ENCODE data around the gene EP400. TPM values are rescaled to one million over a fixed set of nuclear protein-coding genes. Genes with fewer than 3 reads are reported as not detected.

The EP400 gene
- total RNA-seq, 1 donor from 2014 or later = 35.9 TPM

DNA sequence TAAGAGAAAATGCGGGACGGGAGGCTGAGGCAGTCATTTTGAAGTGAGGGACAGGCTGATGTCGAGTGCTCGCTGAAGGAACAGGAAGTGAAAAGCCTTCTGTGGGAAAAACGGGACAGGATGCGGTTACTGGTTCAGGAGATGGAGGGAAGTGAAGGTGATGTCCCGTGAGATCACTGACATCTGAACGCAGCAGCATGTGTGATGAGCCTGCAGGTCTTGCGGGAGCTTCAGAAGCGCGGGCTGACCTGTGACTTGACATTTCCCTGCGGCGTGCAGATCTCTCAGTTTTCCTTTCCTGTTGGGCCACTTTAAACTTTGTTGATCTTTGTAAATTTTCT is 116.6 kb downstream of the EP400 start:
- H3K27ac Mint-ChIP-seq (ENCODE audit: unreplicated experiment) = no peak overlapping the region
- peaks cover 35% of the 10 kb centered on the region for H3K36me3 Mint-ChIP-seq (ENCODE audit: low read depth)

GRCh38 chr12:132066749-132067148 is 117.0 kb downstream of the EP400 start:
- peaks cover 35% of the 10 kb centered on the region for H3K36me3 Mint-ChIP-seq (ENCODE audit: low read depth)
- H3K9me3 Mint-ChIP-seq (ENCODE audit: low read depth) = no peaks in the 10 kb centered on the region
- DNase-seq (ENCODE audit: low spot score) = no peak
- H3K27me3 Mint-ChIP-seq (ENCODE audit: low read depth) = no peaks in the 10 kb centered on the region
- H3K4me3 Mint-ChIP-seq (ENCODE audit: unreplicated experiment) = no peak overlapping the region
- H3K4me1 Mint-ChIP-seq (ENCODE audit: low read depth) = peaks cover 4% of the 10 kb centered on the region
- H3K27ac Mint-ChIP-seq (ENCODE audit: unreplicated experiment) = no peak overlapping the region
- TF ChIP-seq, protein P1, sequence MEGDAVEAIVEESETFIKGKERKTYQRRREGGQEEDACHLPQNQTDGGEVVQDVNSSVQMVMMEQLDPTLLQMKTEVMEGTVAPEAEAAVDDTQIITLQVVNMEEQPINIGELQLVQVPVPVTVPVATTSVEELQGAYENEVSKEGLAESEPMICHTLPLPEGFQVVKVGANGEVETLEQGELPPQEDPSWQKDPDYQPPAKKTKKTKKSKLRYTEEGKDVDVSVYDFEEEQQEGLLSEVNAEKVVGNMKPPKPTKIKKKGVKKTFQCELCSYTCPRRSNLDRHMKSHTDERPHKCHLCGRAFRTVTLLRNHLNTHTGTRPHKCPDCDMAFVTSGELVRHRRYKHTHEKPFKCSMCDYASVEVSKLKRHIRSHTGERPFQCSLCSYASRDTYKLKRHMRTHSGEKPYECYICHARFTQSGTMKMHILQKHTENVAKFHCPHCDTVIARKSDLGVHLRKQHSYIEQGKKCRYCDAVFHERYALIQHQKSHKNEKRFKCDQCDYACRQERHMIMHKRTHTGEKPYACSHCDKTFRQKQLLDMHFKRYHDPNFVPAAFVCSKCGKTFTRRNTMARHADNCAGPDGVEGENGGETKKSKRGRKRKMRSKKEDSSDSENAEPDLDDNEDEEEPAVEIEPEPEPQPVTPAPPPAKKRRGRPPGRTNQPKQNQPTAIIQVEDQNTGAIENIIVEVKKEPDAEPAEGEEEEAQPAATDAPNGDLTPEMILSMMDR (IDR thresholded peaks at IDR 0.05) = no peak

More for the DNA sequence above, 116.6 kb downstream of the EP400 start:
- TF ChIP-seq, protein P1 (IDR thresholded peaks at IDR 0.05) = no peak
- no peak overlapping the region for H3K4me3 Mint-ChIP-seq (ENCODE audit: unreplicated experiment)
- H3K4me1 Mint-ChIP-seq (ENCODE audit: low read depth) = peaks cover 4% of the 10 kb centered on the region
- H3K27me3 Mint-ChIP-seq (ENCODE audit: low read depth) = no peaks in the 10 kb centered on the region
- H3K9me3 Mint-ChIP-seq (ENCODE audit: low read depth) = no peaks in the 10 kb centered on the region
- DNase-seq (ENCODE audit: low spot score) = no peak

DNA sequence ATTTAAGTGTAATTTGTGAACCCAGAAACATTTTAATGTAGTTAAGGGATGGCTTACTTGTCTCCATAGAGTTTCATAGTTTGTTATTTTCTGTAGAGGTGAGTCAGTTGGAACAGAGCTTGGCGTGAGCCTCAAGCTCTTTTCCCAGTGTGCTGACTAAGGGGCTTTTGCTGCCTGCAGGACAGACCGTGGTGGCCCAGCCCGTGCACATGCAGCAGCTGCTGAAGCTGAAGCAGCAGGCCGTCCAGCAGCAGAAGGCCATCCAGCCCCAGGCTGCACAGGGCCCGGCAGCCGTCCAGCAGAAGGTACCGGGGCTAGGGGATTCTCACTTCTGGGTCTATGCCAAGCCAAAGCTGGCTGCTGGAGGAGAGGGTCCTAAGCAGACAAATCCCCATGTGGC is 117.4 kb downstream of the EP400 start:
- no peak overlapping the region for H3K27ac Mint-ChIP-seq (ENCODE audit: unreplicated experiment)
- H3K27me3 Mint-ChIP-seq (ENCODE audit: low read depth) = no peaks in the 10 kb centered on the region
- no peaks in the 10 kb centered on the region for H3K9me3 Mint-ChIP-seq (ENCODE audit: low read depth)
- TF ChIP-seq, protein P1 (IDR thresholded peaks at IDR 0.05) = no peak
- DNase-seq (ENCODE audit: low spot score) = no peak
- H3K4me3 Mint-ChIP-seq (ENCODE audit: unreplicated experiment) = no peak overlapping the region
- peaks cover 36% of the 10 kb centered on the region for H3K36me3 Mint-ChIP-seq (ENCODE audit: low read depth)
- peaks cover 4% of the 10 kb centered on the region for H3K4me1 Mint-ChIP-seq (ENCODE audit: low read depth)

DNA sequence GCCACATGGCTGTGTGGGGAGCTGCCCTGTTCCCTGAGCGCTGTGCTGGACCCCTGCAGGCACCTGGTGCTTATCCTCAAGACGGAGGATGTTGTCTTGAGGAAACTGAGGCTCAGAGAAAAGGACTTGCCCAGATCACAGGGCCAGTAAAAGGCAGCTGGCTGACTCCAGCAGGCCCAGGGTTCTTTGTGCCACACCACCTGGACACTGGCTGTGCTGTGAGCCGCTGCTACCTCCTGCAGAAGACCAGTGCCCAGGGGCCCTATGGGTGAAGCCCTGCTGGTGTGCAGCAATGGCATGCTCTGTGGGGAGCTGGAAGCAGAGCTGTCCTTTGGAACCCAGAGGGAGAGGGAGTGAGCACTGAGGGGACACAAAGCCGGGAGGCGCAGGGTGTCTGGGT is 118.5 kb downstream of the EP400 start:
- TF ChIP-seq, protein P1 (IDR thresholded peaks at IDR 0.05) = no peak
- Mint-ChIP-seq H3K9me3 (ENCODE audit: low read depth) (no peaks in the 10 kb centered on the region), H3K27ac (ENCODE audit: unreplicated experiment) (no peak overlapping the region), H3K4me3 (ENCODE audit: unreplicated experiment) (no peak overlapping the region), H3K36me3 (ENCODE audit: low read depth) (peaks cover 27% of the 10 kb centered on the region), H3K27me3 (ENCODE audit: low read depth) (no peaks in the 10 kb centered on the region), H3K4me1 (ENCODE audit: low read depth) (peaks cover 4% of the 10 kb centered on the region)
- no peak for DNase-seq (ENCODE audit: low spot score)

DNA sequence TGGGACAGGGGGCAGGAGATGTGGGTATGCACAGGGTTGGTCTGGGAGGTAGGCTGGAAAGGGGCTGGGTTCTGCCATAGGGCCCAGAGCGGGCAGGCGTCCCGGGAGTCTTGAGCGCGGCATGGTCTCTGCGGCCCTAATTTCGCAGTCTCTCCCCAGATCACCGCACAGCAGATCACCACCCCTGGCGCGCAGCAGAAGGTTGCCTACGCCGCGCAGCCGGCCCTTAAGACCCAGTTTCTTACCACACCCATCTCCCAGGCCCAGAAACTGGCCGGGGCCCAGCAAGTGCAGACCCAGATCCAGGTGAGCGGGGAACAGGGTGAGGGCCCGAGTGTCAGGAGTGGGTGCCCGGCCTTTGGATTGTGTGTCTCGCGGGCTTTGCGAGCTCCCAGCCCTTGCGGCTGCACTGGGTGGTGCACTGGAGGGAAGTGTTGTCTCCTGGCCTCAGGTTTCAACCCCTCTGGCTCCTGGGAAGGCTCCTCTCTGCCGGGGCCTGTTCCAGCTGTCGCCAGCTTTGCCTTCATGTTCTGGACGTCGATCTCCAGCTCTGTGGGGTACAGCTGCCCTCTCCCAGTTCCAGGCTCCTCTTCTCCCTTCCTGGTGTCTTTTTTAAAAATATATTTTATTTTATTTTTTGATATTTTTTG is 119.7 kb downstream of the EP400 start:
- H3K4me1 Mint-ChIP-seq (ENCODE audit: low read depth) = peaks cover 4% of the 10 kb centered on the region
- no peak overlapping the region for H3K27ac Mint-ChIP-seq (ENCODE audit: unreplicated experiment)
- H3K9me3 Mint-ChIP-seq (ENCODE audit: low read depth) = no peaks in the 10 kb centered on the region
- peaks cover 26% of the 10 kb centered on the region for H3K36me3 Mint-ChIP-seq (ENCODE audit: low read depth)
- TF ChIP-seq, protein P1 (IDR thresholded peaks at IDR 0.05) = no peak
- no peak overlapping the region for H3K4me3 Mint-ChIP-seq (ENCODE audit: unreplicated experiment)
- no peak for DNase-seq (ENCODE audit: low spot score)
- no peaks in the 10 kb centered on the region for H3K27me3 Mint-ChIP-seq (ENCODE audit: low read depth)

Measured in chondrocyte (in vitro differentiated cells).